HEK293T (cell line): Measurements from ENCODE around the gene ZIC2.

ENCODE experiments used
- CTCF ChIA-PET: fragments of 350-600 bp; formaldehyde crosslinking; extraction: SDS; loops from one replicate; lab custom pipeline; 2021; ENCODE audit warnings: antibody characterized with exemption, inconsistent platforms; lab: Yijun Ruan, JAX
- POLR2A ChIA-PET: fragments of 350-600 bp; formaldehyde crosslinking; extraction: SDS; loops from one replicate; lab custom pipeline; 2020; ENCODE audit warnings: antibody characterized with exemption, inconsistent platforms; lab: Yijun Ruan, JAX
- DNase-seq: peaks from one replicate; pipeline ENCODE4 v3.0.0; 2012; ENCODE audit warnings: mixed read lengths; ENCODE audit errors: extremely low spot score
- ARNT ChIP-seq: fragments of 450-650 bp; IDR thresholded peaks from 2 replicates; pipeline ENCODE4 v1.6.1; 2017; ENCODE audit warnings: mild to moderate bottlenecking
- BHLHE40 ChIP-seq: fragments of 450-650 bp; IDR thresholded peaks from 2 replicates; pipeline ENCODE4 v1.6.1; 2016; ENCODE audit warnings: mild to moderate bottlenecking, moderate library complexity, borderline replicate concordance
- CTBP1 ChIP-seq: fragments of 450-650 bp; IDR thresholded peaks from 2 replicates; pipeline ENCODE4 v1.6.1; 2016; ENCODE audit warnings: borderline replicate concordance
- ELF4 ChIP-seq: fragments of 450-650 bp; IDR thresholded peaks from 2 replicates; pipeline ENCODE4 v1.6.1; 2017; ENCODE audit warnings: antibody characterized with exemption
- FOXA1 ChIP-seq: fragments of 450-650 bp; IDR thresholded peaks from 2 replicates; pipeline ENCODE4 v1.6.1; 2016; ENCODE audit warnings: mild to moderate bottlenecking
- FOXK2 ChIP-seq: fragments of 450-650 bp; IDR thresholded peaks from 2 replicates; pipeline ENCODE4 v1.6.1; 2016; ENCODE audit warnings: mild to moderate bottlenecking
- FOXM1 ChIP-seq: fragments of 450-650 bp; IDR thresholded peaks from 2 replicates; pipeline ENCODE4 v1.6.1; 2017; ENCODE audit warnings: mild to moderate bottlenecking, borderline replicate concordance
- HDGF ChIP-seq: fragments of 450-650 bp; IDR thresholded peaks from 2 replicates; pipeline ENCODE4 v1.6.1; 2017; ENCODE audit warnings: antibody characterized with exemption, borderline replicate concordance
- L3MBTL2 ChIP-seq: fragments of 450-650 bp; conservative IDR thresholded peaks from 2 replicates; pipeline ENCODE4 v1.6.1; 2016; ENCODE audit warnings: mild to moderate bottlenecking
- LEF1 ChIP-seq: fragments of 450-650 bp; IDR thresholded peaks from 2 replicates; pipeline ENCODE4 v1.6.1; 2017; ENCODE audit warnings: mild to moderate bottlenecking, borderline replicate concordance
- NFRKB ChIP-seq: fragments of 450-650 bp; IDR thresholded peaks from 2 replicates; pipeline ENCODE4 v1.6.1; 2016; ENCODE audit warnings: mild to moderate bottlenecking, moderate library complexity
- SP1 ChIP-seq: fragments of 450-650 bp; IDR thresholded peaks from 2 replicates; pipeline ENCODE4 v1.6.1; 2017
- SUZ12 ChIP-seq: fragments of 450-650 bp; IDR thresholded peaks from 2 replicates; pipeline ENCODE4 v1.6.1; 2016; ENCODE audit warnings: mild to moderate bottlenecking
- TARDBP ChIP-seq: fragments of 450-650 bp; IDR thresholded peaks from 2 replicates; pipeline ENCODE4 v1.6.1; 2016
- ZNF384 ChIP-seq: fragments of 450-650 bp; IDR thresholded peaks from 2 replicates; pipeline ENCODE4 v1.6.1; 2016
- TF ChIP-seq, protein P1 (sequence below): fragments of 450-650 bp; IDR thresholded peaks from 2 replicates; pipeline ENCODE4 v1.6.1; 2016

ZIC2 gene

DNA sequence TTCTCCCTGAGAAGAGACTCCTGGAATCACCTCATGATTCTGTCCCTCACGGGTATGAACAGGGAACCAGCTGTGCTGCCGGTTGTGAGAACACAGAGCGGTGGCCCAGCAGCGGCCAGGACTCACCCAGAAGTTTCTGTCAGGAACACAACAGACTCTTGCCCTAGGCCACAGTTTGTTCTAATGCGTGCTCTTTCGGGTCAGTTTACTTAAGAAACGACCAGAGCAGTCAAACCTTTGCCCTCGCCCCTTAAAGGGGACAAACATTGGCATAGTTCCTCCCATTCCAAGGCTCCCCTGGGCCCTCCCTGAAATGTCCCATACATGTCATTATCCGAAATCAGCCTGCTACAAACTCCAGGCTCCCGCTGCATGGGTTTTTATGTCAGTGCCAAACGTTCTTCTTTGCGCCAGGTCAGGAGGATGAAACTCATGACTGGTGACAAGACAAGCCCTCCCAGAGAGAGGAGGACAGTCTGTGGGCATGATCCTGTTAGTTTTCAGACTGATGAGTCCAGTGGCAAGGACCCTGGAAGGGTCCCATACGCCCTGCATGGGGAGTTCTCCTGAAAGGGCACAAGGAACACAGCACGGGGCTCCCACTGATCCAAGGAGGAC, 28.3 kb upstream of the ZIC2 start:
- no peak for TF ChIP-seq FOXM1
- no peak for TF ChIP-seq FOXA1
- no peak for TF ChIP-seq L3MBTL2
- no peak for TF ChIP-seq BHLHE40
- TF ChIP-seq LEF1, result no peak
- TF ChIP-seq, protein P1, sequence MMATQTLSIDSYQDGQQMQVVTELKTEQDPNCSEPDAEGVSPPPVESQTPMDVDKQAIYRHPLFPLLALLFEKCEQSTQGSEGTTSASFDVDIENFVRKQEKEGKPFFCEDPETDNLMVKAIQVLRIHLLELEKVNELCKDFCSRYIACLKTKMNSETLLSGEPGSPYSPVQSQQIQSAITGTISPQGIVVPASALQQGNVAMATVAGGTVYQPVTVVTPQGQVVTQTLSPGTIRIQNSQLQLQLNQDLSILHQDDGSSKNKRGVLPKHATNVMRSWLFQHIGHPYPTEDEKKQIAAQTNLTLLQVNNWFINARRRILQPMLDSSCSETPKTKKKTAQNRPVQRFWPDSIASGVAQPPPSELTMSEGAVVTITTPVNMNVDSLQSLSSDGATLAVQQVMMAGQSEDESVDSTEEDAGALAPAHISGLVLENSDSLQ, result no peak
- no peak for TF ChIP-seq SUZ12
- TF ChIP-seq ELF4, result no peak
- no peak for TF ChIP-seq ARNT
- no peak for TF ChIP-seq NFRKB
- no peak for TF ChIP-seq TARDBP
- no peak for TF ChIP-seq HDGF
- no peak for TF ChIP-seq SP1
- no peak for TF ChIP-seq CTBP1
- no peak for TF ChIP-seq FOXK2
- no peak for TF ChIP-seq ZNF384
- DNase-seq, result no peak
- ChIA-PET CTCF (no interaction called here), POLR2A (no interaction called here)

DNA sequence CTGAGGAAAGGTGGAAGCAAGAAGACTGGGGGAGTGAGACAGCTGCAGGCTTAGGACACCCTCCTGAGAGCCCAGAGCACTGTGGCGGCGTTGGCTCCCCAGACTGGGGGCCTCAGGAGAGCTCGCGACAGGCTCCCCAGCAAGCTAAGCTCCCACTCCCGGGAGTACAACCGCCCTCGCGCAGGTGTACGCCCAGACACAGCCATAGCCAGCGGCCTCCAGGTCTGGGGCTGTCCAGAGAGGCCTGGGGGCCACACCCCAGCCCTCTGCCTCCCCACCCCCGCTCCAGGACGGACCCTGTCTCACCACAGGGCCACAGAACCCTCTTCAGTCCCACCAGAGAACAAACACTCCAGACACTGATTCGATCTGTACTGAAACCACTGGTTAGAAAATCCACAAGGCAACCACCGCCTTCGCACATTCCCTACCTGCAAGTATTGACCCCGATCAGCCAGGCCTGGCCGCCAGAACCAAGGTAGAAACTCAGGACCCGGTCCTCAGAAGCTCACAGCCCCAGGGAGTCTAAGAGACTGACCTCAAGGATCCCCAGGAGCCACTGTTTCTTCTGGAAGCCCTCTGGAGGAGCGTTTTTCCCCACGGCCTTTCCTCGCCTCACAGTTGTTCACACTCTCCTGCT, 26.4 kb upstream of the ZIC2 start:
- POLR2A ChIA-PET, result interaction anchor here (1.5 kb wide), 1 partner anchor 11 kb away, joined by 4 read pairs; no protein-coding TSS in a partner anchor
- CTCF ChIA-PET, result no interaction called here
- DNase-seq, result no peak
- no peak for TF ChIP-seq FOXK2

DNA sequence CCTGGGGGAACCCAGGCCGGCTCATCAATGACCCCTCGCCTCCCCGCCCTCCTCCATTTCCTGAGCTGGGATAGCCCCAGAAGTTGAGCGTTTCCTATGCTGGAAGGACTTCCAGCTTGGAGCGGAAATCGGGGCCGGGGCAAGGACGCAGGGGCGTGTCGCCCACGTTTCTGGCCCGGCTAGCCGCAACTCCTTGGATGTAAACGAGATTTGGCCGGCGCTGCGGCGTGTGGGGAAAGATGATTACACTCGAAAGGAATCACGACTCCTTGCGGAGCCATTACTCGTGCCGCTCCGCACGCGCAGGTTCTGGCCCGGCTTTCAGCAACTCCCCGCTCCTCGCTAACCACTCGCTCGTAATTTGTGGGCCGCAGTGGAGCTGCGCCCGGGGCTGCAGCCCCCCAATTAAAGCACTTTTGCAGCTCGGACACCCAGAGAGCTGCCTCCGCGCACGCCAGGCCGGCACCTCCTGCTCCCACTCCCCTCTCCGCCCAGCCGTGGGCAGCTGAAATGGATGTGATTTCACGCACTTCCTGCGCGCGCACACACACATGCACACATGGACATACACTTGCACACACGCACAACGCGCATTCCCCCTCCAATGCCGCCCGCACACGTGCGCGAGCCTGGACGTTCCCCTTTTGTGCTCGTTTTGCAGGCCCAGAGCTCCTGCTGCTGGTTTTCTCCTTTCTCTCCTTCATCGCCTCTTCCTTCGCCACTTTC, 25.7 kb upstream of the ZIC2 start:
- DNase-seq, result no peak
- ChIA-PET CTCF (no interaction called here), POLR2A (interaction anchor here (0.8 to 1.5 kb wide), 3 partner anchors 10 to 24 kb away, joined by 3 to 4 read pairs (median 4); partner anchors contain the start of gene ZIC5)
- TF ChIP-seq FOXM1 (no peak), FOXA1 (no peak), FOXK2 (no peak), SUZ12 (no peak), ARNT (no peak), TARDBP (no peak)
- TF ChIP-seq, protein P1, result no peak

DNA sequence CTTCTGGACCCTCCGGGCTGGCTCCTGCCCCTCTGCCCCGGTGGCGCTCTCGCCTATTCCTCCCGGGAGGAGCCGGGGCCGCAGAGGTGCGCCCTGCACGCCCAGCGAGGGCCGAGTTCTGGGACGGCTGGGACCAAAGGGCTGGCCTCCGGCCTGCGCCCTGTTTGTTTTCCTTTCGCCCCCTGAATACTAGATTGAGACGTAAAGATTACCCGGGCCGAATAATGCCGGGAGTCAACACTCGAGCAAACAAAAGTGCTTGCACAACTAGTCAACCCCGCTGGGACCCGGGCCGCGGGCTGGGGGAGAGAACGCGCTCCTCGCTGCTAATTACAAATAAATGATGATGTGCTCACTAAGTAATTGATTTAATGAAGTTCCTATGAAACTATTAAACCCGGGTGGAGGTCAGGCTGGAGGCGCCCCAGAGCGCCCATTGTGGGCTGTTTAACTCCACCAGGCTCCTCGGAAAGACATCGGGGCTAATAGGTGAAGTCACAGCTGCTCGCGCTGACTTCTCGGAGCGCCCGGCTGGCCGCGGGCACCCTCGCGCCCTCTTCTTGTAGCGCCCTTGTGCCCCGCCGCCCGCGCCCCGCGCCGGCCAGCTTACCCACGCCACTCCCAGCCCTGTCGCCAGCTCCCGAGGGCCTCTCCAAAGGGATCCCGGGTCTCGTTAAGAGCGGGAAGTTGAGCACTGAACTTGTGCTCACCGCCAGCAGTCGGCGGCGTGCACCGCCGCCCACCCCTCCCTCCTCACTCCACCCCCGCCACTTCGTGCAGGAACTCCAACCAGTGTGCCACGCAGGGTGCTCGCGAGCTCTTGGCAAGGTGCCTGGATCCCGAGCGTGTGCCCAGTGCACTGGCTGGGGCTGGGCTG, 24.9 kb upstream of the ZIC2 start:
- ChIA-PET POLR2A (interaction anchor here (0.8 to 1.4 kb wide), 2 partner anchors 15 to 23 kb away, joined by 3 to 4 read pairs; partner anchors contain the start of gene ZIC5), CTCF (no interaction called here)
- TF ChIP-seq SP1 (no peak), FOXM1 (no peak), ZNF384 (no peak), HDGF (no peak), ELF4 (no peak), CTBP1 (no peak), FOXA1 (no peak), L3MBTL2 (no peak), FOXK2 (no peak), LEF1 (no peak), TARDBP (no peak), BHLHE40 (no peak)
- no peak for DNase-seq

DNA sequence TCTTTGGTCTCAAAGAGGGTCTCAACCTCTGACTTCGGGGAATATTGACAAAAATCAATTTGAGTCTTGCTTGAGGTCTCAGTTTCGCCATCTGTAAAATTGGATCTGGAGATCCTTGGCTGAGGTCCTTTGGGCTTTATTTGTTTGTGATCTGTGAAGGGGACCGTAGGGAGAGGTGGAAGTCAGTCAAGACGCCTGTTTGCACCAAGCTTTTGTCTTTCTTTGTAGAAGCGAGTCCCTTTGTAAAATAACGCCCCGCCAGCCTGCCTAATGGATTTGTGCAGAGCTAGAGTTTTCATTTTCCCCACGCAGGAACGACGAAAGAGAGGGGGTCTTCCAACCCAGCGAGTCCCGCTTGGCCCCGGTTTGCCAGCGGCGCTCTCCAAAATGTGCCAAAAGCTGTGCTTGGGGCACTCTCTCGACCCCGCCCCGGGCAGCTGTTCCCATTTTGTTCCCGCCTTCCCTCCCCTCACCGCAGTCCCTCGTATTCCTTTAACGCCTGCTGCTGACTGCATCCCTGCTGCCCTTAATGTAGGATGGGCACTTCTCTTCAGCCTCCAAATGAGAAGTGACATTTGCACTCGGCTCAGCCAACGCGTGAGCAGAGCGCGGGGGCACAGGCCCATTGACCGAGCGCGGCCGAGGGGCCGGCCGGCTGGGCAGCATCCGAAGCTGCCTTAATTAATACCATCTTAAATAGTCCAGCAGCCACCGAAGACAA, 23.0 kb upstream of the ZIC2 start:
- TF ChIP-seq, protein P1, result no peak
- TF ChIP-seq LEF1 (no peak), ELF4 (no peak), SUZ12 (no peak), FOXK2 (no peak), ZNF384 (no peak), HDGF (no peak), FOXA1 (no peak)
- CTCF ChIA-PET, result no interaction called here
- POLR2A ChIA-PET, result no interaction called here
- no peak for DNase-seq
